Measurements from ENCODE around the gene TIMP2.

GRCh38 chr17:78826836-78827509, 98.2 kb downstream of the TIMP2 start:
- TF ChIP-seq, protein P1, sequence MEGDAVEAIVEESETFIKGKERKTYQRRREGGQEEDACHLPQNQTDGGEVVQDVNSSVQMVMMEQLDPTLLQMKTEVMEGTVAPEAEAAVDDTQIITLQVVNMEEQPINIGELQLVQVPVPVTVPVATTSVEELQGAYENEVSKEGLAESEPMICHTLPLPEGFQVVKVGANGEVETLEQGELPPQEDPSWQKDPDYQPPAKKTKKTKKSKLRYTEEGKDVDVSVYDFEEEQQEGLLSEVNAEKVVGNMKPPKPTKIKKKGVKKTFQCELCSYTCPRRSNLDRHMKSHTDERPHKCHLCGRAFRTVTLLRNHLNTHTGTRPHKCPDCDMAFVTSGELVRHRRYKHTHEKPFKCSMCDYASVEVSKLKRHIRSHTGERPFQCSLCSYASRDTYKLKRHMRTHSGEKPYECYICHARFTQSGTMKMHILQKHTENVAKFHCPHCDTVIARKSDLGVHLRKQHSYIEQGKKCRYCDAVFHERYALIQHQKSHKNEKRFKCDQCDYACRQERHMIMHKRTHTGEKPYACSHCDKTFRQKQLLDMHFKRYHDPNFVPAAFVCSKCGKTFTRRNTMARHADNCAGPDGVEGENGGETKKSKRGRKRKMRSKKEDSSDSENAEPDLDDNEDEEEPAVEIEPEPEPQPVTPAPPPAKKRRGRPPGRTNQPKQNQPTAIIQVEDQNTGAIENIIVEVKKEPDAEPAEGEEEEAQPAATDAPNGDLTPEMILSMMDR (conservative IDR thresholded peaks at IDR 0.05 in 1 of 2, IDR thresholded peaks at IDR 0.05 in 1 of 2; ENCODE audit: extremely low read depth in 1 of 2, insufficient read depth in 1 of 2, low read depth in 1 of 2, low read length in 2 of 2) = no peak
- no peak for TF ChIP-seq EZH2 (IDR thresholded peaks at IDR 0.05; ENCODE audit: borderline replicate concordance, low read length)
